Ovary (tissue), 9 donors: Measurements from ENCODE around the gene NOS1. TPM values are rescaled to one million over a fixed set of nuclear protein-coding genes. Genes with fewer than 3 reads are reported as not detected.

Experiments
- DNase-seq, 5 donors: peaks; one replicate each; pipeline ENCODE4 v3.0.0-alpha.2; 2019 to 2020
- H3K27ac ChIP-seq, 2 donors: fragments of 200-600 bp; one replicate each; pipeline versions ENCODE4 v1.5.1 to v1.8.0; 2019 to 2022
- H3K27me3 ChIP-seq: fragments of 200-600 bp; one replicate; pipeline ENCODE4 v1.8.0; 2022
- H3K36me3 ChIP-seq: fragments of 200-600 bp; sonication (generic); one replicate; pipeline ENCODE4 v1.5.1; 2019
- H3K4me1 ChIP-seq: one replicate; pipeline ENCODE4 v1.8.1; 2013; ENCODE audit warnings: mild to moderate bottlenecking, moderate library complexity; ENCODE audit not compliant: insufficient read depth
- H3K4me3 ChIP-seq: fragments of 200-600 bp; sonication (generic); one replicate; pipeline ENCODE4 v1.5.1; 2017
- H3K9me3 ChIP-seq, 2 donors: fragments of 200-600 bp in 1 of 2; sonication (generic) in 1 of 2; one replicate each; pipeline versions ENCODE4 v1.5.1 to v1.8.1; 2013 to 2019; ENCODE audit warnings: mild to moderate bottlenecking in 1 of 2, moderate library complexity in 1 of 2
- EP300 ChIP-seq: sonication (generic); formaldehyde crosslinking; IDR thresholded peaks from one replicate; pipeline ENCODE4 v1.6.1; 2017; ENCODE audit warnings: antibody characterized with exemption
- POLR2A ChIP-seq: fragments of 450-650 bp; IDR thresholded peaks from one replicate; pipeline ENCODE4 v1.6.1; 2017; ENCODE audit warnings: antibody characterized with exemption, mild to moderate bottlenecking, moderate library complexity
- WGBS, 3 donors: extraction: QIAGEN DNeasy Blood & Tissue Kit in 1 of 3; methylation state at CpG; one replicate each; pipeline versions ENCODE4 v1.1.5 to v1.1.7; 2013 to 2017; 5-methylcytosine and 5-hydroxymethylcytosine counted together
- intact Hi-C, 4 donors: fragments of 100-400 bp; cut with DNase I; formaldehyde crosslinking; loops; one replicate each; pipeline versions ENCODE4 v1.11.0 to v1.15.1; 2022 to 2023
- polyA plus RNA-seq, 2 donors: library from polyadenylated mRNA; stranded (reverse); fragments of 200-250 nt in 1 of 2; fragments of 350-450 nt in 1 of 2; fragmentation: Illumina TruSeq in 1 of 2; extraction: RNeasy Lipid Tissue Mini Kit (QIAGEN cat#74804) in 1 of 2; gene quantifications; one replicate each; pipeline ENCODE4 v1.2.3, GENCODE V29; 2013 to 2014
- total RNA-seq, 7 donors: library from RNA; depleted of rRNA in 2 of 7; stranded (reverse); fragments of >200 nt in 2 of 7; fragmentation: NEBNext Ultra II Directional in 3 of 7; extraction: Animal tissue kit (Norgen Biotek cat#: 25700) in 3 of 7; gene quantifications; one replicate each; pipeline versions ENCODE4 v1.1.0 to v1.2.4, GENCODE V29; 2016 to 2023
- TF ChIP-seq, protein P1 (sequence below), 3 donors: fragments of 450-650 bp in 2 of 3; fragments of 200-600 bp in 1 of 3; IDR thresholded peaks; one replicate each; pipeline versions ENCODE4 v1.5.1 to v1.8.0; 2016 to 2022; ENCODE audit warnings: antibody characterized with exemption in 3 of 3, mild to moderate bottlenecking in 1 of 3
- donor health status: DM: no; HTN: no; CAD: no; lungs with moderate emphysema.
- donor health status: DM: no; HTN: no; CAD: no.
- donor health status: Bipolar disorder and iron deficiency.
- donor health status: DM: yes; HTN: yes; CAD: no.
- donor health status: DM: no; HTN: no; CAD: no.
- donor health status: DM: yes; HTN: yes; CAD: no.

Gene NOS1
- total and polyA plus RNA-seq, 9 donors, result 0.05 to 0.48 (median 0.22) TPM

DNA sequence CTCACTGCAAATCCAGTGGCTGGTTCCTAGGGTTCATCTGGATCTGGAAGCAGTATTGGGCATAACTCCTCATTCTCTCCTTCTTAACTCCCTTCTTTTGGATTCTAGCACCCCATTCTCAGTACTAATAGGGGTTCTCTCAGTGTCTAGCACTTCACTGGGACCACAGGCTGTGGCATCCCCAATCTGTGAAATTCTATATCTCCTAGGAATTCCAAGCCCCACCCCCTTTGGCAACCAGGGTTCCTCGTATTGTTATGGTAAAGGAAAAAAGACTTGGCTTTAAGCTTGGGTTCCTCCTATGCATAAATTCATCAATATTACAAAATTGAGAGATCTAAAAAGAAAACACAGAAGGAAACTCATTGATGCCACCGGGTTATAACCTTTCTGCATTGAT is 126.2 kb downstream of the NOS1 start:
- 25 to 37% (median 29%) methylated on average over 2 of the region's 2 CpGs for WGBS, 3 donors
- TF ChIP-seq EP300, result no peak
- TF ChIP-seq POLR2A, result no peak
- TF ChIP-seq, protein P1, sequence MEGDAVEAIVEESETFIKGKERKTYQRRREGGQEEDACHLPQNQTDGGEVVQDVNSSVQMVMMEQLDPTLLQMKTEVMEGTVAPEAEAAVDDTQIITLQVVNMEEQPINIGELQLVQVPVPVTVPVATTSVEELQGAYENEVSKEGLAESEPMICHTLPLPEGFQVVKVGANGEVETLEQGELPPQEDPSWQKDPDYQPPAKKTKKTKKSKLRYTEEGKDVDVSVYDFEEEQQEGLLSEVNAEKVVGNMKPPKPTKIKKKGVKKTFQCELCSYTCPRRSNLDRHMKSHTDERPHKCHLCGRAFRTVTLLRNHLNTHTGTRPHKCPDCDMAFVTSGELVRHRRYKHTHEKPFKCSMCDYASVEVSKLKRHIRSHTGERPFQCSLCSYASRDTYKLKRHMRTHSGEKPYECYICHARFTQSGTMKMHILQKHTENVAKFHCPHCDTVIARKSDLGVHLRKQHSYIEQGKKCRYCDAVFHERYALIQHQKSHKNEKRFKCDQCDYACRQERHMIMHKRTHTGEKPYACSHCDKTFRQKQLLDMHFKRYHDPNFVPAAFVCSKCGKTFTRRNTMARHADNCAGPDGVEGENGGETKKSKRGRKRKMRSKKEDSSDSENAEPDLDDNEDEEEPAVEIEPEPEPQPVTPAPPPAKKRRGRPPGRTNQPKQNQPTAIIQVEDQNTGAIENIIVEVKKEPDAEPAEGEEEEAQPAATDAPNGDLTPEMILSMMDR (IDR thresholded peaks at IDR 0.05), result no peak
- intact Hi-C loops, result no loop called here

DNA sequence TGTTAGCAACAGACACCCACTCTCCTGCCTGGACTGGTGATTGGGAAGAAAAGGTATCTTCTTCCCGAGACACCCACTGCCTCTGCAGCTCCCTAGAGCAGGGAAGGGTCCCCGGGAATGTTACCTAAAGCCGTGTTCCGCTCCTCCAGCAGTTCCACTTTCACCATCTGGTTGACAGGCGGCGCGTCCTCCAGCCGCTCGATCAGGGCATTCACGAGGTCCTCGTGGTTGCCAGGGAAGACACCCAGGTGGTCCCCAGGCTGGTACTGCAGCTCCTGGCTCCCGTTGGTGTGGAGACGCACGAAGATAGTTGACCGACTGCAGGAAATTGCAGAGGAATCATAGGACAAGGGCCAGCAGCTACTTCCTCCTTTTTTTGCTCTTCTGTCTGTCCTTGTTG is 127.0 kb downstream of the NOS1 start:
- H3K27me3 ChIP-seq, result no peaks in the 10 kb centered on the region
- TF ChIP-seq POLR2A, result no peak
- TF ChIP-seq, protein P1 (IDR thresholded peaks at IDR 0.05), result no peak
- TF ChIP-seq EP300, result no peak
- H3K9me3 ChIP-seq, result no peaks in the 10 kb centered on the region
- no peak for DNase-seq
- no peaks in the 10 kb centered on the region for H3K36me3 ChIP-seq
- H3K4me3 ChIP-seq, result no peak overlapping the region
- intact Hi-C loops, result no loop called here
- H3K4me1 ChIP-seq, result no peaks in the 10 kb centered on the region
- H3K27ac ChIP-seq, result no peak overlapping the region
- WGBS, 3 donors, result 89 to 92% (median 91%) methylated on average over 15 of the region's 15 CpGs

More for the DNA sequence above, 126.2 kb downstream of the NOS1 start:
- Histone ChIP-seq H3K9me3 (no peaks in the 10 kb centered on the region), H3K27ac (no peak overlapping the region), H3K4me1 (no peaks in the 10 kb centered on the region), H3K27me3 (no peaks in the 10 kb centered on the region), H3K4me3 (no peak overlapping the region), H3K36me3 (no peaks in the 10 kb centered on the region)
- no peak for DNase-seq

GRCh38 chr12:117231750-117232149 is 129.7 kb downstream of the NOS1 start:
- Histone ChIP-seq H3K36me3 (no peaks in the 10 kb centered on the region), H3K4me3 (no peak overlapping the region), H3K27me3 (no peaks in the 10 kb centered on the region), H3K27ac (no peak overlapping the region), H3K4me1 (no peaks in the 10 kb centered on the region), H3K9me3 (no peaks in the 10 kb centered on the region)
- TF ChIP-seq POLR2A (no peak), EP300 (no peak)
- TF ChIP-seq, protein P1 (IDR thresholded peaks at IDR 0.05), result no peak
- DNase-seq, result no peak
- 77 to 84% (median 80%) methylated on average over 11 of the region's 11 CpGs for WGBS, 3 donors
- intact Hi-C loops, result no loop called here

- H3K27me3 ChIP-seq, result no peaks in the 10 kb centered on the region
- WGBS, 3 donors, result 43 to 53% (median 53%) methylated on average over 2 of the region's 2 CpGs
Measured at GRCh38 chr12:117228239-117228638, 133.2 kb downstream of the NOS1 start.

More at GRCh38 chr12:117228239-117228638, 133.2 kb downstream of the NOS1 start:
- intact Hi-C loops, result loop anchor here in 1 of 4 donors (5.0 kb wide), 1 partner anchor 529 kb away; no protein-coding TSS in a partner anchor
- DNase-seq, result no peak
- Histone ChIP-seq H3K36me3 (no peaks in the 10 kb centered on the region), H3K4me3 (no peak overlapping the region), H3K4me1 (no peaks in the 10 kb centered on the region), H3K27ac (no peak overlapping the region), H3K9me3 (no peaks in the 10 kb centered on the region)
- TF ChIP-seq POLR2A, result no peak
- TF ChIP-seq EP300, result no peak
- TF ChIP-seq, protein P1 (IDR thresholded peaks at IDR 0.05), result no peak
